ENCODE measurements around the gene TET3.

Gene TET3

DNA sequence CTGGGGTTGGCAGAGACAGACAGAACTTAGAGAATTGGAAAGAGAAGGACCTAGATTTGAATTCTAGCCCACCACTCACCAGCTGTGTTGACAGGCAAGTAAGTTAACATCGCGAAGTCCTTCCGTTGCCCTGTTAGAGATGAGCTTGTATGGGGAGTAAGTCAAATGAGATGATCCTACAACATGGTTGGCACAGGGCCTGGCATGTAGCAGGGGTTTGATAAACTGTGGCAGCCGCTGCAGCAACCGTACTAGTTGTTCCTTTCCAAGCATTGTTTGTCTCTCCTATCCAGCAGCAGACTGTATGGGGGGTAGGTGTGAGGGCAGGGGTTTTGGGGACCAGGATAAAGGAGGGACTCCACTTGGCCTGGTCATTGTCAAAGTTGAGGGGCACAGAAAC is 16.0 kb downstream of the TET3 start:
- H3K27ac ChIP-seq (ENCODE audit: low read depth, low read length), result no peak overlapping the region
- H3K79me2 ChIP-seq (ENCODE audit: control insufficient read depth, low read length), result peaks cover 95% of the 10 kb centered on the region
- no peaks in the 10 kb centered on the region for H3K9me2 ChIP-seq (replicated peaks; ENCODE audit: control insufficient read depth, low read length)
- peaks cover 24% of the 10 kb centered on the region for H3K4me1 ChIP-seq (ENCODE audit: control insufficient read depth, low read length)
- H3F3A ChIP-seq (ENCODE audit: control insufficient read depth, insufficient read depth), result no peaks in the 10 kb centered on the region
- no peak for TF ChIP-seq EZH2phosphoT487 (IDR thresholded peaks at IDR 0.05; ENCODE audit: borderline replicate concordance, low read length)
- TF ChIP-seq, protein P1, sequence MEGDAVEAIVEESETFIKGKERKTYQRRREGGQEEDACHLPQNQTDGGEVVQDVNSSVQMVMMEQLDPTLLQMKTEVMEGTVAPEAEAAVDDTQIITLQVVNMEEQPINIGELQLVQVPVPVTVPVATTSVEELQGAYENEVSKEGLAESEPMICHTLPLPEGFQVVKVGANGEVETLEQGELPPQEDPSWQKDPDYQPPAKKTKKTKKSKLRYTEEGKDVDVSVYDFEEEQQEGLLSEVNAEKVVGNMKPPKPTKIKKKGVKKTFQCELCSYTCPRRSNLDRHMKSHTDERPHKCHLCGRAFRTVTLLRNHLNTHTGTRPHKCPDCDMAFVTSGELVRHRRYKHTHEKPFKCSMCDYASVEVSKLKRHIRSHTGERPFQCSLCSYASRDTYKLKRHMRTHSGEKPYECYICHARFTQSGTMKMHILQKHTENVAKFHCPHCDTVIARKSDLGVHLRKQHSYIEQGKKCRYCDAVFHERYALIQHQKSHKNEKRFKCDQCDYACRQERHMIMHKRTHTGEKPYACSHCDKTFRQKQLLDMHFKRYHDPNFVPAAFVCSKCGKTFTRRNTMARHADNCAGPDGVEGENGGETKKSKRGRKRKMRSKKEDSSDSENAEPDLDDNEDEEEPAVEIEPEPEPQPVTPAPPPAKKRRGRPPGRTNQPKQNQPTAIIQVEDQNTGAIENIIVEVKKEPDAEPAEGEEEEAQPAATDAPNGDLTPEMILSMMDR (IDR thresholded peaks at IDR 0.05; ENCODE audit: low read depth, low read length, poor library complexity, severe bottlenecking), result no peak
- no peak overlapping the region for H3K4me3 ChIP-seq (ENCODE audit: low read length)
- H3K4me2 ChIP-seq (ENCODE audit: low read length), result peak overlapping the region; percentile 65; the same call in 1 of the 2 replicates
- H4K20me1 ChIP-seq (ENCODE audit: control insufficient read depth, insufficient read depth, low read depth, low read length), result peaks cover 64% of the 10 kb centered on the region
- H3K36me3 ChIP-seq (ENCODE audit: control insufficient read depth, low read length), result peaks cover 24% of the 10 kb centered on the region
- no peaks in the 10 kb centered on the region for H3K27me3 ChIP-seq (ENCODE audit: control insufficient read depth, low read length)
- H3K9me3 ChIP-seq (ENCODE audit: control insufficient read depth, insufficient read depth, low read length), result no peaks in the 10 kb centered on the region

DNA sequence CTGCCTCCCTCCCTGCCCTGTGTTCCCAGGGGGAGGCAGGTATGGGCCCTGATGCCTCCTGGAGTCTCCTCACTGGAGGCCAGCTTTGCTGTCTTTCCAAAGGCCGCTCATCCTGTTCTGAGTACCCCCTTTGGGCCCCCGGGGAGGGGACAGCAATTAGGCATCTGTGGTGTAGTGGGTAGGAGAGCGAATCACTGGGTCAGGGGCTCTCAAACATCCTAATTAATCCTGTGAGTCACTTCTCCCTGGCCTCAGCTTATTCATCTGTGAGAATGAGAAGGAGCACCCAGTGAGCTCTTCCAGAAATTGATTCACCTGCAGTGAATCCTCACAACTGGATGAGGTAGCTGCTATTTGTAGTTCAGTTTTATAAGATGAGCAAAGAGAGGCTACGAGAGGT is 16.4 kb downstream of the TET3 start:
- Histone ChIP-seq H3K36me3 (ENCODE audit: control insufficient read depth, low read length) (peaks cover 23% of the 10 kb centered on the region), H3K4me2 (ENCODE audit: low read length) (peak overlapping the region; percentile 65), H3K4me3 (ENCODE audit: low read length) (no peak overlapping the region), H4K20me1 (ENCODE audit: control insufficient read depth, insufficient read depth, low read depth, low read length) (peaks cover 65% of the 10 kb centered on the region), H3K79me2 (ENCODE audit: control insufficient read depth, low read length) (peaks cover 95% of the 10 kb centered on the region), H3K27ac (ENCODE audit: low read depth, low read length) (no peak overlapping the region), H3K9me2 (replicated peaks; ENCODE audit: control insufficient read depth, low read length) (no peaks in the 10 kb centered on the region), H3K9me3 (ENCODE audit: control insufficient read depth, insufficient read depth, low read length) (no peaks in the 10 kb centered on the region), H3K4me1 (ENCODE audit: control insufficient read depth, low read length) (peaks cover 24% of the 10 kb centered on the region), H3F3A (ENCODE audit: control insufficient read depth, insufficient read depth) (no peaks in the 10 kb centered on the region), H3K27me3 (ENCODE audit: control insufficient read depth, low read length) (no peaks in the 10 kb centered on the region)
- TF ChIP-seq, protein P1 (IDR thresholded peaks at IDR 0.05; ENCODE audit: low read depth, low read length, poor library complexity, severe bottlenecking), result no peak
- TF ChIP-seq EZH2phosphoT487 (IDR thresholded peaks at IDR 0.05; ENCODE audit: borderline replicate concordance, low read length), result no peak

DNA sequence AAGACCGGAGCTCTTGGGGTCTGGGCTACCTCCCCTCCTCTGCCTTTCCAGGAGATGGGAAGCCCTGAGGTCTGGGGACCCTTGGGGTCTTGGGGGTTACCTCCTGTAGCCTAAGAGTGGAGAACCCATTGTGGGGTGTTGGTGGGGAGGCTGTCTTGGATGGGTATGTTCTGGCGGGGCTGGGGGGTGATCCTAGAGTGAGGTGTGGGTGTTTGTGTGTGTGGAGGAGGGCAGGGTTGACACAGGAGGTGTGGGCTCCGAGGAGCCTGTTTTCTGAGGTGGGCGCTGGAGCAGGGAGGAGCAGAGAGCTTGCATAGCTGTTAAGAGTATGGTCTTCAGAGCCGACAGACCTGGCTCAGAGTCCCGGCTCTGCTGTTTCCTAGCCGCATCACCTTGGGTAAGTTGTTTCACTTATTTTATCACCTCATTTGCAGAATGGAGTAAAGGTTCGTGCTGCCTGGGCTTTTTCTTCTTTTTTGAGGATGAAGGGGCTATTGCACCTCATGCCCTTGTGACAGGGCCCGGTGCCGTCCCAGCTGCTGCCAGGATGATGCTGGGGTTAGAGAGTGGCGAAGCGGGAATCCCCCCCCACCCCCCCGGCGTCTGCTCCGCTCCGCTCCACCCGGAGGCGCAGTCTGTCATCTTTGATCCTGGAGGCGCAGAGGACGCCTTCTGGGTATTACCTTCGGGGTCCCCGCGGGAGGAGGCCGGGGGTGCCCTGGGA is 17.2 kb downstream of the TET3 start:
- Histone ChIP-seq H3K4me1 (ENCODE audit: control insufficient read depth, low read length) (peaks cover 24% of the 10 kb centered on the region), H3K9me2 (replicated peaks; ENCODE audit: control insufficient read depth, low read length) (no peaks in the 10 kb centered on the region), H3K27me3 (ENCODE audit: control insufficient read depth, low read length) (no peaks in the 10 kb centered on the region), H3K4me2 (ENCODE audit: low read length) (peak overlapping the region; percentile 65), H4K20me1 (ENCODE audit: control insufficient read depth, insufficient read depth, low read depth, low read length) (peaks cover 63% of the 10 kb centered on the region), H3F3A (ENCODE audit: control insufficient read depth, insufficient read depth) (no peaks in the 10 kb centered on the region), H3K27ac (ENCODE audit: low read depth, low read length) (no peak overlapping the region), H3K36me3 (ENCODE audit: control insufficient read depth, low read length) (peaks cover 24% of the 10 kb centered on the region), H3K79me2 (ENCODE audit: control insufficient read depth, low read length) (peaks cover 95% of the 10 kb centered on the region), H3K4me3 (ENCODE audit: low read length) (peak overlapping the region; percentile 64), H3K9me3 (ENCODE audit: control insufficient read depth, insufficient read depth, low read length) (no peaks in the 10 kb centered on the region)
- TF ChIP-seq EZH2phosphoT487 (IDR thresholded peaks at IDR 0.05; ENCODE audit: borderline replicate concordance, low read length), result no peak
- TF ChIP-seq, protein P1 (IDR thresholded peaks at IDR 0.05; ENCODE audit: low read depth, low read length, poor library complexity, severe bottlenecking), result no peak
